Measurements from ENCODE around the gene PRKCZ. TPM values are rescaled to one million over a fixed set of nuclear protein-coding genes. Genes with fewer than 3 reads are reported as not detected.

Gene PRKCZ
- total and polyA plus RNA-seq, 2 of the 4 experiments (the other 2 are of a cell fraction) = 2.0 to 3.5 TPM

- Histone ChIP-seq H2BK20ac (ENCODE audit: low read depth, low read length) (no peak overlapping the region), H3K36me3 (ENCODE audit: control insufficient read depth, insufficient read depth, low read length) (no peaks in the 10 kb centered on the region), H3K79me1 (ENCODE audit: low read depth in 1 of 2, low read length in 2 of 2) (no peaks in the 10 kb centered on the region), H3K9me1 (ENCODE audit: insufficient read depth, low read length) (no peaks in the 10 kb centered on the region), H4K5ac (ENCODE audit: low read depth, low read length) (no peak overlapping the region), H2BK15ac (ENCODE audit: low read depth, low read length) (no peak overlapping the region), H3K9ac (ENCODE audit: low read depth, low read length) (no peak overlapping the region), H2BK5ac (ENCODE audit: low read depth, low read length, poor library complexity, severe bottlenecking) (no peak overlapping the region), H2BK120ac (ENCODE audit: low read depth, low read length) (no peak overlapping the region), H3K27ac (ENCODE audit: insufficient read depth, low read length) (no peak overlapping the region), H3K4ac (ENCODE audit: low read depth, low read length) (no peak overlapping the region), H3K4me3 (ENCODE audit: insufficient read depth, low read depth, low read length) (no peak overlapping the region), H4K91ac (ENCODE audit: insufficient read depth, low read depth, low read length) (no peak overlapping the region), H3K14ac (replicated peaks; ENCODE audit: low read depth, low read length) (no peak overlapping the region), H2AK9ac (replicated peaks; ENCODE audit: low read depth, low read length, poor library complexity) (no peak overlapping the region), H4K8ac (ENCODE audit: low read depth in 2 of 2, low read length in 2 of 2) (no peak overlapping the region), H3K27me3 (ENCODE audit: control insufficient read depth, insufficient read depth, low read length) (peaks cover 43% of the 10 kb centered on the region), H3K56ac (ENCODE audit: extremely low read depth, insufficient read depth, low read length) (no peak overlapping the region), H3K4me2 (ENCODE audit: low read depth, low read length) (no peak overlapping the region), H3K4me1 (ENCODE audit: control insufficient read depth, insufficient read depth, low read length) (peaks cover 2% of the 10 kb centered on the region; the same call in 1 of the 2 replicates), H3K18ac (ENCODE audit: low read depth, low read length) (no peak overlapping the region), H4K20me1 (ENCODE audit: insufficient read depth, low read length) (no peaks in the 10 kb centered on the region; the same call in 1 of the 2 replicates), H3K23ac (ENCODE audit: low read depth, low read length) (no peak overlapping the region), H3K9me3 (ENCODE audit: control insufficient read depth, insufficient read depth, low read length) (peaks cover 5% of the 10 kb centered on the region; the same call in 1 of the 2 replicates), H2AFZ (replicated peaks; ENCODE audit: low read length, poor library complexity) (peak overlapping the region; percentile 41), H2AK5ac (ENCODE audit: low read depth, low read length) (no peak overlapping the region)
- WGBS, 2 experiments (ENCODE audit: extremely low coverage in 2 of 2, insufficient read length in 1 of 2) = 80% methylated on average over 1 of the region's 4 CpGs; no CpG with 5 or more reads in 1 of the 2 experiments
- ATAC-seq (ENCODE audit: low read depth) (no peak), DNase-seq (no peak)
- no TSS peak for BruUV-seq (replicated peaks)
- in situ Hi-C loops (cut with MboI; ENCODE audit: low sequenced_read_pairs) (loop anchor here (10.0 kb wide), 1 partner anchor 87 kb away; no protein-coding TSS in a partner anchor), dilution Hi-C loops (cut with HindIII; ENCODE audit: low sequenced_read_pairs, unreplicated experiment) (no loop called here), intact Hi-C loops (cut with micrococcal nuclease) (no loop called here)
- TF ChIP-seq SMC3 (IDR thresholded peaks at IDR 0.05; ENCODE audit: low read depth, low read length) (no peak), CHD1 (IDR thresholded peaks at IDR 0.05; ENCODE audit: low read depth, low read length) (no peak), MAFK (IDR thresholded peaks at IDR 0.05; ENCODE audit: low read depth, low read length) (no peak), POLR2A (IDR thresholded peaks at IDR 0.05; ENCODE audit: low read depth, low read length) (no peak), RCOR1 (IDR thresholded peaks at IDR 0.05; ENCODE audit: insufficient replicate concordance, low read length) (no peak), RAD21 (IDR thresholded peaks at IDR 0.05; ENCODE audit: low read length) (no peak), USF2 (IDR thresholded peaks at IDR 0.05; ENCODE audit: low read depth, low read length) (no peak), FOS (IDR thresholded peaks at IDR 0.05; ENCODE audit: low read depth, low read length) (no peak), MXI1 (IDR thresholded peaks at IDR 0.05; ENCODE audit: borderline replicate concordance, low read depth, low read length) (no peak), NFE2L2 (IDR thresholded peaks at IDR 0.05; ENCODE audit: low read depth, low read length) (no peak), CEBPB (IDR thresholded peaks at IDR 0.05; ENCODE audit: low read depth, low read length) (no peak), BHLHE40 (IDR thresholded peaks at IDR 0.05; ENCODE audit: low read depth, low read length) (no peak), CTCF (conservative IDR thresholded peaks at IDR 0.05; ENCODE audit: low read depth, low read length) (no peak), RFX5 (IDR thresholded peaks at IDR 0.05; ENCODE audit: low read depth, low read length) (no peak)
- ChIA-PET POLR2A (ENCODE audit: unreplicated experiment) (no interaction called here), CTCF (no interaction called here)
Measured at GRCh38 chr1:2041887-2042286, 8.3 kb upstream of the PRKCZ start.
